ENCODE data around the gene ADGRL3.

- TF ChIP-seq CTCF (IDR thresholded peaks at IDR 0.05) (no peak), EZH2 (IDR thresholded peaks at IDR 0.05; ENCODE audit: borderline replicate concordance, insufficient read depth, low read depth, low read length, poor library complexity, severe bottlenecking) (no peak)
Measured at GRCh38 chr4:61540944-61541343, 340.8 kb downstream of the ADGRL3 start.

Data from B cell (primary cell).